ENCODE measurements around the gene CCN6. TPM values are rescaled to one million over a fixed set of nuclear protein-coding genes. Genes with fewer than 3 reads are reported as not detected.

Gene CCN6
- total RNA-seq, 4 donors from 2014 or later = not detected

DNA sequence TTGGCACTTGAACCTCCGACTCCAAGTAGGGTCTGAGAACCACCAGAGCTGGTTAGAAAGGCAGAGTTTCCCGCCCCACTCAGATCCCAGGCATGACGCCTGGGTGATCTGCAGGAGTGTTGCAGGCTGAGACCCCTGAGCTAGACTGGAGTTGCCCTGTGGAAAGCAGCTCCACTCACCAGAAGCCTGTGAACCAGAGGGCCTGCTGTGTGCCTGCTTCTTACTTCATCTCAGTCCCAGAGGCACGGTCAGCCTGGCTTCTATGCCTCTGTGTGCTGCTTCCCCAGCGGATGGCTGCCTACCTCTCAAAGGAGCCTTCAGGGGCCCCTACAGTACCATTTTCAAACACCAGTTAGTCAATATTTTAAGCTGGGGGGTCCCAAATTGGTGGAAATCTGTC lies 15.6 kb upstream of the CCN6 start:
- intact Hi-C loops (cut with DNase I; ENCODE audit: low total_unique reads) = no loop called here
- DNase-seq = peak in 1 of 2 donors; percentile 38
- no peaks in the 10 kb centered on the region for H3K27me3 ChIP-seq
- no peaks in the 10 kb centered on the region for H3K9me3 ChIP-seq
- no peaks in the 10 kb centered on the region for H3K36me3 ChIP-seq
- H3K27ac ChIP-seq = peak overlapping the region; percentile 86 to 93
- TF ChIP-seq POLR2A (IDR thresholded peaks at IDR 0.05) = no peak
- H3K4me3 ChIP-seq = no peak overlapping the region
- peaks cover 7 to 8% of the 10 kb centered on the region in 2 donors for H3K4me1 ChIP-seq

DNA sequence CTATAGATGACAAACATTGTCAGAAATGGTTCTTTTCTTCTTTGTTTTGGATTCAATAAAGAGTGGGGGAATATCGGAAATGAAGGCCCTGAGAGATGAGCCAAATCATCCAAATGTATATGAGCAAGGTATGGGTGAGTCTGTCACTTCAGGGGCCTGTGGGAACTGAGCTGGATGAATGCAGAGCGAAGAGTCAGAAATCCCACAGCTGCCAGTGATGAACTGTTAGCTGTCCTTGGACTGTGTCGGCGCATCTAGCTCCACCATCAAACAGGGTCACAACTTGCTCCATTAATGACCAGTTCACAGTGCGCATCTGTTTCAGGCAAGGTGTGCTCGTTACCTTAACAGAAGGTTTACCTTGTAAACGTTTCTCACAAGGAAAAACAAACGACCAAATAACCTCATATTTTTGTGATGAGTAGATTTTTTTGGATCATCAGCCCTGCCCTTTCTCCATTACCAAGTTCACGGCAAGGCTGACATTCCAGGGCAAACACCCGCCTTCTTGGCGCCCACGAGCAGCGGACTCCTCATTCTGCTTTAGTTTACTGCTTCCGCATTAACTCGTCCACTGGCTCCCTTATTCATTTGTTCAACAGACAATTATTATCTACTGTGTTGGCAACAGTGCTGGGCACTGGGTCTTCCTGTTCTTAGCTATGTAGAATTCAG lies 15.0 kb upstream of the CCN6 start:
- H3K27me3 ChIP-seq = no peaks in the 10 kb centered on the region
- H3K4me1 ChIP-seq = peaks cover 7 to 10% of the 10 kb centered on the region in 2 donors
- no peaks in the 10 kb centered on the region for H3K36me3 ChIP-seq
- no peak overlapping the region for H3K4me3 ChIP-seq
- DNase-seq = peak in 1 of 2 donors; percentile 35
- intact Hi-C loops (cut with DNase I; ENCODE audit: low total_unique reads) = no loop called here
- peak overlapping the region; percentile 86 to 93 for H3K27ac ChIP-seq
- H3K9me3 ChIP-seq = no peaks in the 10 kb centered on the region
- TF ChIP-seq CTCF (IDR thresholded peaks at IDR 0.05) = no peak
- no peak for TF ChIP-seq POLR2A (IDR thresholded peaks at IDR 0.05)

- Histone ChIP-seq H3K9me3 (no peaks in the 10 kb centered on the region), H3K4me3 (no peak overlapping the region), H3K4me1 (peaks cover 7 to 15% of the 10 kb centered on the region in 2 donors), H3K27me3 (no peaks in the 10 kb centered on the region), H3K27ac (peak overlapping the region; percentile 86 to 93), H3K36me3 (no peaks in the 10 kb centered on the region)
- no peak for TF ChIP-seq POLR2A (IDR thresholded peaks at IDR 0.05)
- TF ChIP-seq CTCF (IDR thresholded peaks at IDR 0.05) = no peak
- DNase-seq = no peak
- intact Hi-C loops (cut with DNase I; ENCODE audit: low total_unique reads) = no loop called here
These were observed 14.5 kb upstream of the CCN6 start for GRCh38 chr6:112039431-112039770.

- Histone ChIP-seq H3K27me3 (no peaks in the 10 kb centered on the region), H3K4me1 (peaks cover 7 to 22% of the 10 kb centered on the region in 2 donors), H3K4me3 (no peak overlapping the region), H3K36me3 (no peaks in the 10 kb centered on the region), H3K9me3 (no peaks in the 10 kb centered on the region), H3K27ac (no peak overlapping the region)
- intact Hi-C loops (cut with DNase I; ENCODE audit: low total_unique reads) = no loop called here
- no peak for TF ChIP-seq POLR2A (IDR thresholded peaks at IDR 0.05)
- TF ChIP-seq CTCF (IDR thresholded peaks at IDR 0.05) = no peak
- no peak for DNase-seq
These were observed 12.9 kb upstream of the CCN6 start for GRCh38 chr6:112040956-112041355.

DNA sequence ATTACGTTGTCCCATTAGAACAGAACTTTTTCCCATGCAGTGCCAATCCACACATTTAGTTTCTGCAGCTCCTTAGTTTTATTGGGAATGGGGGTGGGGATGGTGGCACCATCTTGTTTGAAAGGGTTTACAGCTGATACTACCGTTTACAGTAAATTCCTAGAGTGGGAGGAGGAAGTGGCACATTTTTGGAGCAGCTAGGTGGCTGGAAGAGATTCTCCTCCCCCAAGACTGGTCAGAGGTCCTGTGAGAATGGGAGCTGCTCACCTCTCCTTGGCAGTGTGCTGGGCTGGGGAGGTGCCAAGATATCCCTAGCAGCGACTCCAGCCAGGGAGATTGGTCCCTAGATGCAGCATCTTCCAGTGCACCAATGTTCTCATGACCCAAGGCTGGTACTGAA lies 12.4 kb upstream of the CCN6 start:
- TF ChIP-seq POLR2A (IDR thresholded peaks at IDR 0.05) (no peak), CTCF (IDR thresholded peaks at IDR 0.05) (no peak)
- H3K36me3 ChIP-seq = no peaks in the 10 kb centered on the region
- H3K4me1 ChIP-seq = peaks cover 7 to 22% of the 10 kb centered on the region in 2 donors
- H3K4me3 ChIP-seq = no peak overlapping the region
- no peak overlapping the region for H3K27ac ChIP-seq
- H3K27me3 ChIP-seq = no peaks in the 10 kb centered on the region
- DNase-seq = no peak
- no peaks in the 10 kb centered on the region for H3K9me3 ChIP-seq
- intact Hi-C loops (cut with DNase I; ENCODE audit: low total_unique reads) = no loop called here
